ENCODE data around the gene SHMT1. TPM values are rescaled to one million over a fixed set of nuclear protein-coding genes. Genes with fewer than 3 reads are reported as not detected.
"Not testable (repeated sequence)": the region's sequence is repeated elsewhere in the genome, so short reads cannot be mapped to it uniquely, and the experiment has no call there.

Gene SHMT1
- total and polyA plus RNA-seq, 10 donors, result 9.1 to 68.7 (median 39.7) TPM

DNA sequence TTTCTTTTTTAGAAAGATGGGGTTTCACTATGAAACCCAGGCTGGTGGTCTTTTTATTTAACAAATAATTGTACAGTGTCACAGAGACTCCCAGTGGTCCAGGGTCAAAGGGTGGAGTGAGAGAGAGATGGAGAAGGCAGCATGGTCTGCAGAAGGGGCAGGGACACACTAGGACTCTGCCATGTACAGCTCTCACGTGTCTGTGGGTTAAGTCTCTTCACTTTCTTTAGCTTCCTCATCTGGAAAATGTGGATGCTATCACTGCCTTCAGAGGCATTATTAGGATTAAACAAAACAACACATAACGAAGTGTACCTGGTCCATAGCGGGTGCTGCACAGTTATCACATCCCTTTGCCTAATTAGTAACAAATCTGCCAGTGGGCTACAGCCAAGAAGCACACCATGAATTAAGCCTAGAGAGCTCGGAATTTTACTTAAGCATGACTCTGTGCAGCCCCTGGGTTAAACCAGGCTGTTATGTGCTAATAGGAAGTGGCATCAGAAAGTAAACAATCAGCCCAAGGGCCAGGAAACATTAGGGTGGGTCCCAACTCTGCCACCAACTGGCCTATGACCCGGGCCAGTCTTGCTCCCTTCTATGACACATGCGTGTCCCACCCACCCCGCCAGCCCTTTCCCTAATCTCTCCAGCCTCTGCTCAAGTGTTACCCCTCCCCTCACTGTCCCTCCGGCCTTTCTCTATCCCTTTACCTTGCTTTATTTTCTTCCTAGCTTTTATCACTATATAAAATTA, 62.4 kb downstream of the SHMT1 start:
- H3K9me3 ChIP-seq, result no peaks in the 10 kb centered on the region
- intact Hi-C loops (cut with DNase I; ENCODE audit: low total_unique reads), result no loop called here
- H3K36me3 ChIP-seq, result peaks cover 3 to 98% (median 69%) of the 10 kb centered on the region in 6 donors
- H3K27ac ChIP-seq, result peak overlapping the region in 7 of 8 donors; percentile 45 to 92 (median 70)
- no peak for TF ChIP-seq POLR2A (IDR thresholded peaks at IDR 0.05)
- TF ChIP-seq POLR2AphosphoS5 (IDR thresholded peaks at IDR 0.05), result peak in 1 of 3 donors; percentile 11
- no peaks in the 10 kb centered on the region for H3K27me3 ChIP-seq (replicated peaks in 1 of 7)
- peak; percentile 72 for DNase-seq
- peak overlapping the region in 1 of 8 donors; percentile 35 for H3K4me3 ChIP-seq
- peaks cover 0 to 50% (median 10%) of the 10 kb centered on the region in 6 donors for H3K4me1 ChIP-seq
- WGBS, 5 donors, result 54 to 80% (median 67%) methylated on average over 8 of the region's 8 CpGs

DNA sequence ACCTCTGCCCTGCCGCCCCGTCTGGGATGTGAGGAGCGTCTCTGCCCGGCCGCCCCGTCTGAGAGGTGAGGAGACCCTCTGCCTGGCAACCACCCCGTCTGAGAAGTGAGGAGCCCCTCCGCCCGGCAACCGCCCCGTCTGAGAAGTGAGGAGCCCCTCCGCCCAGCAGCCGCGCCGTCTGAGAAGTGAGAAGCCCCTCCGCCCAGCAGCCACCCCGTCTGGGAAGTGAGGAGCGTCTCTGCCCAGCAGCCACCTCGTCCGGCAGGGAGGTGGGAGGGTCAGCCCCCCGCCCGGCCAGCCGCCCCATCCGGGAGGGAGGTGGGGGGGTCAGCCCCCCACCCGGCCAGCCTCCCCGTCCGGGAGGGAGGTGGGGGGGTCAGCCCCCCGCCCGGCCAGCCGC, 65.3 kb downstream of the SHMT1 start:
- intact Hi-C loops (cut with DNase I; ENCODE audit: low total_unique reads), result not testable (repeated sequence)
- Histone ChIP-seq H3K36me3 (peaks cover 0 to 98% (median 57%) of the 10 kb centered on the region in 6 donors), H3K4me1 (peaks cover 0 to 50% (median 10%) of the 10 kb centered on the region in 6 donors)

DNA sequence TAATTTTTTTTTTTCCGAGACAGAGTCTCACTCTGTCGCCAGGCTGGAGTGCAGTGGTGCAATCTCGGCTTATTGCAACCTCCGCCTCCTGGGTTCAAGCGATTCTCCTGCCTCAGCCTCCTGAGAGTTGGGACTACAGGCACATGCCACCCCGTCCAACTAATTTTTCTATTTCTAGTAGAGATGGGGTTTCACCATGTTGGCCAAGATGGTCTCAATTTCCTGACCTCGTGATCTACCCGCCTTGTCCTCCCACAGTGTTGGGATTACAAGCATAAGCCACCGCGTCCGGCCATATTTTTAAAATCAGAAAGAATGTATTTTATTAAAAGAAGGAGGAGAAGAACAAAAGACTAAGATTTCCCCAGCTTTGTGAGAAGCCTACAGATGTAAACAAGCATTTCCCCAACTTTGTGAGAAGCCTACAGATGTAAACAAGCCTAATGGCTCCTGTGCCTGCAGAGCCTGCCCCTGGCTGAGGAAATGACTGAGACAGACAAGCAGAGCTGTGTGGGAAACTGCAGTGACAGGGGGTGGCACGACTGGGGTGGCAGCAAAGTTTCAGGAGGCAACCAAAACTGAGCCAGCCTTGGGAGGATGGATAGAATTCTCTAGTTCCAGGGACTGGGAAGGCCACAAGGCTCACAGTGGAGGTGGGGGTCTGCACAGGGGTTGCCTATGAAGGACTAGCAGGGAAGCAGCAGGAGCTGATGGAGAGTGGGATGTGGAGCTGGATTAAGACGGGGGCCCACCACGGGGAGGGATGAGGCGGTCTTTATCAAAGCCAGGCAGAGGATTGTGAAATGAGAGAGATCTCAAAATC, 71.4 kb downstream of the SHMT1 start:
- no peaks in the 10 kb centered on the region for H3K27me3 ChIP-seq (replicated peaks in 1 of 7)
- peaks cover 0 to 10% (median 3%) of the 10 kb centered on the region in 6 donors for H3K4me1 ChIP-seq
- intact Hi-C loops (cut with DNase I; ENCODE audit: low total_unique reads), result no loop called here
- no peaks in the 10 kb centered on the region for H3K9me3 ChIP-seq
- H3K4me3 ChIP-seq, result no peak overlapping the region
- H3K36me3 ChIP-seq, result peaks cover 6 to 99% (median 74%) of the 10 kb centered on the region in 6 donors
- 92 to 97% (median 93%) methylated on average over 15 of the region's 15 CpGs for WGBS, 5 donors
- TF ChIP-seq POLR2A (IDR thresholded peaks at IDR 0.05), result no peak
- TF ChIP-seq POLR2AphosphoS5 (IDR thresholded peaks at IDR 0.05), result no peak
- TF ChIP-seq, protein P1, sequence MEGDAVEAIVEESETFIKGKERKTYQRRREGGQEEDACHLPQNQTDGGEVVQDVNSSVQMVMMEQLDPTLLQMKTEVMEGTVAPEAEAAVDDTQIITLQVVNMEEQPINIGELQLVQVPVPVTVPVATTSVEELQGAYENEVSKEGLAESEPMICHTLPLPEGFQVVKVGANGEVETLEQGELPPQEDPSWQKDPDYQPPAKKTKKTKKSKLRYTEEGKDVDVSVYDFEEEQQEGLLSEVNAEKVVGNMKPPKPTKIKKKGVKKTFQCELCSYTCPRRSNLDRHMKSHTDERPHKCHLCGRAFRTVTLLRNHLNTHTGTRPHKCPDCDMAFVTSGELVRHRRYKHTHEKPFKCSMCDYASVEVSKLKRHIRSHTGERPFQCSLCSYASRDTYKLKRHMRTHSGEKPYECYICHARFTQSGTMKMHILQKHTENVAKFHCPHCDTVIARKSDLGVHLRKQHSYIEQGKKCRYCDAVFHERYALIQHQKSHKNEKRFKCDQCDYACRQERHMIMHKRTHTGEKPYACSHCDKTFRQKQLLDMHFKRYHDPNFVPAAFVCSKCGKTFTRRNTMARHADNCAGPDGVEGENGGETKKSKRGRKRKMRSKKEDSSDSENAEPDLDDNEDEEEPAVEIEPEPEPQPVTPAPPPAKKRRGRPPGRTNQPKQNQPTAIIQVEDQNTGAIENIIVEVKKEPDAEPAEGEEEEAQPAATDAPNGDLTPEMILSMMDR (IDR thresholded peaks at IDR 0.05 in 8 of 11, conservative IDR thresholded peaks at IDR 0.05 in 3 of 11), result no peak
- DNase-seq, result peak; percentile 41
- no peak overlapping the region for H3K27ac ChIP-seq

More for the DNA sequence above, 65.3 kb downstream of the SHMT1 start:
- DNase-seq, result peak; percentile 72
- not testable (repeated sequence) for H3K27me3 ChIP-seq (replicated peaks in 1 of 7); H3K9me3 ChIP-seq
- 91 to 95% (median 93%) methylated on average over 4 to 30 of the region's 30 CpGs; no CpG with 5 or more reads in 1 of the 5 donors for WGBS, 5 donors
- H3K27ac ChIP-seq, result peak overlapping the region in 4 of 8 donors; percentile 43 to 92 (median 90)
- H3K4me3 ChIP-seq, result peak overlapping the region in 2 of 8 donors; percentile 9 to 35

DNA sequence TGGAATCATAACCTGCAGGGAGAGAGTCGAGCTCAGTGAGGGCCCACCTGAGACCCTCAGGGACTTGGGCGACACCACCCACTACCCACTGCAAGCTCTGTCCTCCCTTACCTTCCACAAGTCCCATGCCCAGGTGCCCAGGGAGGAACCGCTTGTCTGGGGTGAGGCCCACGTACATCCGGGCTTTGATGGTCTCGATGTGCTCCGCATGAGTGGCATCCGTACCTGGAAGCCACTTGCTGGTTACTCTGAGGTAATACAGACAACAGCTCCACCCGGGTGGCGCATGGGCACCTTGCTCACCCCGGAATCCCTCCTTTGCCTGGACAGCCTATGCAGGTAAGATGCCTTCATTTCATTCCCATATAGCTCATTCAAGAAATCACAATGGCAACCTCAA, 78.1 kb downstream of the SHMT1 start:
- Histone ChIP-seq H3K9me3 (no peaks in the 10 kb centered on the region), H3K36me3 (peaks cover 9 to 100% (median 95%) of the 10 kb centered on the region in 6 donors), H3K4me3 (no peak overlapping the region), H3K4me1 (no peaks in the 10 kb centered on the region), H3K27me3 (replicated peaks in 1 of 7) (no peaks in the 10 kb centered on the region), H3K27ac (no peak overlapping the region)
- DNase-seq, result peak; percentile 54
- intact Hi-C loops (cut with DNase I; ENCODE audit: low total_unique reads), result no loop called here
- 94 to 99% (median 97%) methylated on average over 9 to 11 of the region's 11 CpGs for WGBS, 5 donors
- TF ChIP-seq, protein P1 (IDR thresholded peaks at IDR 0.05 in 8 of 11, conservative IDR thresholded peaks at IDR 0.05 in 3 of 11), result no peak
- TF ChIP-seq POLR2AphosphoS5 (IDR thresholded peaks at IDR 0.05) (no peak), POLR2A (IDR thresholded peaks at IDR 0.05) (no peak)

Data from spleen (tissue), 11 donors.